Liver (tissue), 3 donors: ENCODE results near the gene PDCD2L.

Experiments
- ATF3 ChIP-seq: IDR thresholded peaks from 2 replicates; pipeline ENCODE4 v1.6.1; 2016; ENCODE audit warnings: antibody characterized with exemption
- CTCF ChIP-seq: fragments of 150-350 bp; IDR thresholded peaks from 2 replicates; pipeline ENCODE4 v1.5.1; 2017; ENCODE audit warnings: improper control_type of control experiment, low read depth, low read length; ENCODE audit not compliant: missing input control
- EGR1 ChIP-seq, 2 donors: IDR thresholded peaks; 2 replicates each; pipeline ENCODE4 v1.6.1; 2016 to 2018; ENCODE audit warnings: antibody characterized with exemption in 2 of 2, low read depth in 2 of 2
- FOXA1 ChIP-seq: IDR thresholded peaks from 2 replicates; pipeline ENCODE4 v1.6.1; 2016; ENCODE audit warnings: antibody characterized with exemption
- HNF4A ChIP-seq, 2 donors: conservative IDR thresholded peaks; 2 replicates each; pipeline ENCODE4 v1.6.1; 2016; ENCODE audit warnings: antibody characterized with exemption in 2 of 2, mild to moderate bottlenecking in 2 of 2
- HNF4G ChIP-seq: IDR thresholded peaks from 2 replicates; pipeline ENCODE4 v1.6.1; 2016; ENCODE audit warnings: antibody characterized with exemption
- MAX ChIP-seq: IDR thresholded peaks from 2 replicates; pipeline ENCODE4 v1.6.1; 2016; ENCODE audit warnings: antibody characterized with exemption
- RAD21 ChIP-seq, 2 donors: IDR thresholded peaks; 2 replicates each; pipeline ENCODE4 v1.6.1; 2016; ENCODE audit warnings: antibody characterized with exemption in 2 of 2, mild to moderate bottlenecking in 2 of 2
- REST ChIP-seq: IDR thresholded peaks from 2 replicates; pipeline ENCODE4 v1.6.1; 2016; ENCODE audit warnings: antibody characterized with exemption, mild to moderate bottlenecking
- SP1 ChIP-seq: IDR thresholded peaks from 2 replicates; pipeline ENCODE4 v1.6.1; 2018; ENCODE audit warnings: antibody characterized with exemption, mild to moderate bottlenecking
- TAF1 ChIP-seq: conservative IDR thresholded peaks from 2 replicates; pipeline ENCODE4 v1.6.1; 2016; ENCODE audit warnings: antibody characterized with exemption, mild to moderate bottlenecking
- YY1 ChIP-seq: IDR thresholded peaks from 2 replicates; pipeline ENCODE4 v1.6.1; 2016; ENCODE audit warnings: antibody characterized with exemption, mild to moderate bottlenecking
- donor health status: healthy.
- donor health status: healthy.

- TF ChIP-seq MAX (no peak), FOXA1 (no peak), SP1 (no peak), EGR1 (IDR thresholded peaks at IDR 0.05; ENCODE audit: low read depth in 2 of 2) (no peak), CTCF (no peak), HNF4A (conservative IDR thresholded peaks at IDR 0.05) (no peak), RAD21 (IDR thresholded peaks at IDR 0.05) (no peak), REST (no peak), ATF3 (no peak), TAF1 (no peak), YY1 (no peak), HNF4G (no peak)
Measured at GRCh38 chr19:34475026-34475974, 71.1 kb downstream of the PDCD2L start.
